MM.1S (cell line): ENCODE results near the gene ANKLE1.

Experiments
- EZH2phosphoT487 ChIP-seq: fragments of 300-600 bp; sonication (generic); IDR thresholded peaks from 2 replicates; pipeline ENCODE4 v1.6.1; 2018; ENCODE audit warnings: antibody characterized with exemption, low read length
- TF ChIP-seq, protein P1 (sequence below): fragments of 300-600 bp; sonication (generic); IDR thresholded peaks from 2 replicates; pipeline ENCODE4 v1.5.1; 2016; ENCODE audit warnings: antibody characterized with exemption, low read length, mixed read lengths

DNA sequence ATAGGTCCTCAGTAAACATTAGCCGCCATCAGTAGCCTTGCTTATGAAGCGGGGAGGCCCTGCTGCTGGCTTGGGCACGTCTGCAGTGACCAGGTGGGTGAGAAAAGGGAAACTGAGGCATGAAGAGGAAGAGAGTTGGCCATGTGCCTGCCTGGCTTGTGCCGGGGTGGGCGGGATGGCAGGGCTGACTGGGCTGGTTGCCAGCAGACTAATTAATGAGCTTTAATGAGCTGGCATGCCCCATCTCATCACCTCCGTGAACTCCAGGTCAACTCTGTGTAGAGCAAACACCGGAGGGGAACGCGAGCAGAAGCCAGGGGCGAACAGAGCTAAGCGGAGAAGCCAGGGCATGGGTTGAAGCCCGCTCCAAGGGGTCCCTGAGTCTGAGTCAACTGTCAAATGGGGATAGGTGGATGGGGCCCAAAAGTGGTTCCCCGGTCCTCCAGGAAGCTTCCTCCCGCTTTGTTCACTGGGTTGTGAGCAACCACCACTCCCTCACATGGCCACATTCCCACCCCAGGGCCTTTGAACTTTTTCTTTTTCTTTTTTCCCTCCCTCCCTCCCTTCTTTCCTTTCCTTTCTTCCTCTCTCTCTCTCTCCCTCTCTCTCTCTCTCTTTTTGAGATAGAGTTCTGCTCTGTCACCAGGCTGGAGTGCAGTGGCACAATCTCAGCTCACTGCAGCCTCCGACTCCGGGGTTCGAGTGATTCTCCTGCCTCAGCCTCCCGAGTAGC is 44.7 kb upstream of the ANKLE1 start:
- TF ChIP-seq, protein P1, sequence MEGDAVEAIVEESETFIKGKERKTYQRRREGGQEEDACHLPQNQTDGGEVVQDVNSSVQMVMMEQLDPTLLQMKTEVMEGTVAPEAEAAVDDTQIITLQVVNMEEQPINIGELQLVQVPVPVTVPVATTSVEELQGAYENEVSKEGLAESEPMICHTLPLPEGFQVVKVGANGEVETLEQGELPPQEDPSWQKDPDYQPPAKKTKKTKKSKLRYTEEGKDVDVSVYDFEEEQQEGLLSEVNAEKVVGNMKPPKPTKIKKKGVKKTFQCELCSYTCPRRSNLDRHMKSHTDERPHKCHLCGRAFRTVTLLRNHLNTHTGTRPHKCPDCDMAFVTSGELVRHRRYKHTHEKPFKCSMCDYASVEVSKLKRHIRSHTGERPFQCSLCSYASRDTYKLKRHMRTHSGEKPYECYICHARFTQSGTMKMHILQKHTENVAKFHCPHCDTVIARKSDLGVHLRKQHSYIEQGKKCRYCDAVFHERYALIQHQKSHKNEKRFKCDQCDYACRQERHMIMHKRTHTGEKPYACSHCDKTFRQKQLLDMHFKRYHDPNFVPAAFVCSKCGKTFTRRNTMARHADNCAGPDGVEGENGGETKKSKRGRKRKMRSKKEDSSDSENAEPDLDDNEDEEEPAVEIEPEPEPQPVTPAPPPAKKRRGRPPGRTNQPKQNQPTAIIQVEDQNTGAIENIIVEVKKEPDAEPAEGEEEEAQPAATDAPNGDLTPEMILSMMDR = no peak
- no peak for TF ChIP-seq EZH2phosphoT487
